ENCODE data around the gene CD14. TPM values are rescaled to one million over a fixed set of nuclear protein-coding genes. Genes with fewer than 3 reads are reported as not detected.
A peak's percentile ranks its signal among the peaks of the same experiment; 100 is the strongest.

Gene CD14
- total and polyA plus RNA-seq, 2 donors (not counting 3 experiments of a cell fraction or from before 2014, with no cell fraction given) = 0.33 to 3.7 TPM

DNA sequence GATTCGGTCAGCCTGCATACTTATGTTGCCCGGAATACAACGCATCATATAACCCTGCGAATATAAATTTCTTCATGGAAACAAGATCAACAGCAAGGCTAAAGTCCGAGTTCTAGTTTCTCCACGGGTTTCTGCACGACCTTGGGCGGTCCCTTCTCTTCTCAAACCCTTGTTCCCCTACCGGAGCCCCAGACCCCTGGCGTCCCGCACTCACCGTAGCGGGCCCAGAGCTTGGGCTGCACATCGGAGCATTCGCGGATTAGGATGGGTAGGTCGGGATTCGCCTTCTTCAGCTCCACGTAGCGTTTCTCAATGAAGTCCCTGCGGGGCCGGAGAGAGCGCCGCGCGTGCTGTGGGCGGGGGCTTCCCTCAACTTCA is 14.1 kb upstream of the CD14 start:
- Histone ChIP-seq H3K36me3 (ENCODE audit: control insufficient read depth in 2 of 2, extremely low read depth in 1 of 2, insufficient read depth in 2 of 2, low read length in 2 of 2) (peaks cover 4 to 22% of the 10 kb centered on the region in 2 experiments), H3K4me3 (replicated peaks in 1 of 3; ENCODE audit: insufficient read depth in 1 of 3, low read depth in 1 of 3, low read length in 3 of 3) (peak overlapping the region; percentile 65 to 90 (median 76)), H3K9ac (replicated peaks; ENCODE audit: extremely low read depth, insufficient read depth, low read length) (peak overlapping the region; percentile 71), H3K4me2 (ENCODE audit: insufficient read depth, low read length) (peak overlapping the region; percentile 89), H3K79me2 (ENCODE audit: control insufficient read depth, insufficient read depth, low read length) (peaks cover 17% of the 10 kb centered on the region), H3K4me1 (ENCODE audit: control insufficient read depth, extremely low read depth, insufficient read depth, low read length) (peaks cover 13% of the 10 kb centered on the region), H4K20me1 (replicated peaks; ENCODE audit: control insufficient read depth, extremely low read depth, insufficient read depth, low read length) (no peaks in the 10 kb centered on the region), H2AFZ (ENCODE audit: low read depth, low read length) (peak overlapping the region; percentile 71), H3K27me3 (ENCODE audit: control insufficient read depth in 2 of 2, insufficient read depth in 2 of 2, low read length in 2 of 2) (no peaks in the 10 kb centered on the region), H3K27ac (ENCODE audit: insufficient read depth, low read depth, low read length) (peak overlapping the region; percentile 21), H3K9me3 (replicated peaks; ENCODE audit: control insufficient read depth, insufficient read depth, low read length) (no peaks in the 10 kb centered on the region), H3K9me1 (replicated peaks; ENCODE audit: control insufficient read depth, extremely low read depth, insufficient read depth, low read length) (no peaks in the 10 kb centered on the region)
- no TSS peak for BruUV-seq (replicated peaks)
- POLR2A ChIA-PET = interaction anchor here (0.7 to 1.7 kb wide), 5 partner anchors 8 to 300 kb away, joined by 3 to 14 read pairs (median 5); partner anchors contain the start of genes EIF4EBP3, HBEGF, TMCO6 and ZMAT2
- peak; percentile 10 for DNase-seq (ENCODE audit: low read depth, low spot score)
- no peak for FAIRE-seq
- TF ChIP-seq POLR2AphosphoS5 (IDR thresholded peaks at IDR 0.05; ENCODE audit: insufficient read depth, low read depth, low read length) = no peak
- no peak for TF ChIP-seq MAX (IDR thresholded peaks at IDR 0.05; ENCODE audit: insufficient read depth, insufficient read length)
- no peak for TF ChIP-seq CTCF (IDR thresholded peaks at IDR 0.05; ENCODE audit: extremely low read depth in 1 of 2, insufficient read depth in 1 of 2, low read depth in 1 of 2, low read length in 2 of 2)
- TF ChIP-seq FOS (IDR thresholded peaks at IDR 0.05; ENCODE audit: borderline replicate concordance, insufficient read depth, low read length) = no peak
- no peak for TF ChIP-seq JUN (IDR thresholded peaks at IDR 0.05; ENCODE audit: borderline replicate concordance, insufficient read depth, insufficient read length, low read depth)
- no peak for TF ChIP-seq POLR2A (IDR thresholded peaks at IDR 0.05; ENCODE audit: low read depth, low read length)
- TF ChIP-seq EZH2 (IDR thresholded peaks at IDR 0.05; ENCODE audit: borderline replicate concordance, low read depth, low read length, severe bottlenecking) = no peak
- TF ChIP-seq GATA2 (IDR thresholded peaks at IDR 0.05; ENCODE audit: insufficient read depth, insufficient read length, low read depth, low read length) = no peak
- no peak for TF ChIP-seq MYC (IDR thresholded peaks at IDR 0.05; ENCODE audit: low read depth, low read length)
- intact Hi-C loops (cut with micrococcal nuclease) = loop anchor here (1.0 to 2.0 kb wide), 5 partner anchors 8 to 246 kb away; partner anchors contain the start of genes ANKHD1, HARS1, HARS2 and TMCO6
- dilution Hi-C loops (cut with MboI; ENCODE audit: extremely low pct_ligation_motif_present, low sequenced_read_pairs) = no loop called here
- CTCF ChIA-PET = interaction anchor here (0.7 to 2.2 kb wide), 16 partner anchors 8 to 403 kb away, joined by 3 to 13 read pairs (median 8); partner anchors contain the start of genes APBB3, EIF4EBP3, HARS1 and HARS2

All from endothelial cell of umbilical vein (primary cell).